ENCODE results near the gene OR56A4.
"Not testable (repeated sequence)": the region's sequence is repeated elsewhere in the genome, so short reads cannot be mapped to it uniquely, and the experiment has no call there.

The OR56A4 gene

DNA sequence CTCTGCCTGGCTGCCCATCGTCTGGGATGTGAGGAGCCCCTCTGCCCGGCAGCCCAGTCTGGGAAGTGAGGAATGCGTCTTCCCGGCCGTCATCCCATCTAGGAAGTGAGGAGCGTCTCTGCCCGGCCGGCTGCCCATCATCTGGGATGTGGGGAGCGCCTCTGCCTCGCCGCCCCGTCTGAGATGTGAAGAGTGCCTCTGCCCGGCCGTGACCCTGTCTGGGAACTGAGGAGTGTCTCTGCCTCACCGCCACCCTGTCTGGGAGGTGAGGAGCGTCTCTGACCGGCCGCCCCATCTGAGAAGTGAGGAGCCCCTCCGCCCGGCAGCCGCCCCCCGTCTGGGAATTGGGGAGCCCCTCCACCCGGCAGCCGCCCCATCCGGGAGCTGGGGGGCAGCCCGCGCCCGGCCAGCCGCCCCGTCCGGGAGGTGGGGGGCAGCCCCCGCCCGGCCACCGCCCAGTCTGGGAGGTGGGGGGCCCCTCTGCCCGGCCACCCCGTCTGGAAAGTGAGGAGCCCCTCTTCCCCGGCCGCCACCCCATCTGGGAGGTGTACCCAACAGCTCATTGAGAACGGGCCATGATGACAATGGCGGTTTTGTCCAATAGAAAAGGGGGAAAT lies 45.9 kb downstream of the OR56A4 start:
- not testable (repeated sequence) for DNase-seq (ENCODE audit: low read depth in 2 of 2)

DNA sequence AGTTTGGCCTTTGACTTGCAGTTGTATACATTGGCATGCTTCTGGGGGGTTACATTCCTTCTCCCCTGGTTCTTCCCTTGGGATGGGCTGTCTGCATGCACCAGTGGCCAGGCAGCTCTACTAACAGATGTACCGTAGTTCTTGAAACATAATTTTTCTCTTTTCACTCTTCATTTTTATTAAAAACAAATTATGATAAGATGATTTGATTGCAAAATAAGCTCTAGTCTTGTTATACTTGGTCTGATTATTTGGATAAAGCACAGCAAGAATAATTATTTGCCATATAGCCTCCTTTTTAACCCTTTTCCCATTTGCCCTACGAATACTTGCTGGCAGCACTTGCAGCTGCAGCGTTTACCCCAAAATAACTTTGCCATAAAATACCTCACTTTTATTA lies 51.2 kb downstream of the OR56A4 start:
- no peak for DNase-seq (ENCODE audit: low read depth in 2 of 2)

All from stimulated activated CD4-positive, alpha-beta T cell treated with anti-CD3 and anti-CD28 coated beads, Interleukin-1b, Interleukin-23, amount 100 ng/mL, for 4 hours (primary cell).